ENCODE measurements around the gene RPL36. TPM values are rescaled to one million over a fixed set of nuclear protein-coding genes. Genes with fewer than 3 reads are reported as not detected.

RPL36 gene
- total RNA-seq, 1 donor from 2014 or later: 943 TPM

GRCh38 chr19:5711025-5711424 is 20.9 kb downstream of the RPL36 start:
- Mint-ChIP-seq H3K9me3 (ENCODE audit: unreplicated experiment) (no peaks in the 10 kb centered on the region), H3K27me3 (ENCODE audit: low read depth, unreplicated experiment) (no peaks in the 10 kb centered on the region), H3K4me3 (ENCODE audit: unreplicated experiment) (no peak overlapping the region), H3K36me3 (ENCODE audit: low read depth, unreplicated experiment) (peaks cover 24% of the 10 kb centered on the region), H3K27ac (ENCODE audit: unreplicated experiment) (no peak overlapping the region), H3K4me1 (ENCODE audit: low read depth, unreplicated experiment) (peaks cover 7% of the 10 kb centered on the region)
- H2AFZ ChIP-seq (ENCODE audit: low read depth, low read length): no peak overlapping the region
- H3K27me3 ChIP-seq (ENCODE audit: insufficient read depth, low read length): no peaks in the 10 kb centered on the region
- no peak for DNase-seq (ENCODE audit: low read depth)
- no peak for TF ChIP-seq EZH2 (IDR thresholded peaks at IDR 0.05; ENCODE audit: insufficient read depth, low read length)
- no peak for TF ChIP-seq CTCF (IDR thresholded peaks at IDR 0.05; ENCODE audit: insufficient read depth, low read depth, low read length)
- H4K20me1 ChIP-seq (ENCODE audit: insufficient read depth, low read length): peaks cover 38% of the 10 kb centered on the region
- no peak overlapping the region for H3K4me3 ChIP-seq (ENCODE audit: insufficient read depth, low read depth, low read length)
- H3K36me3 ChIP-seq (ENCODE audit: insufficient read depth, low read length): peaks cover 37% of the 10 kb centered on the region
- H3K4me1 ChIP-seq (ENCODE audit: insufficient read depth, low read length): no peaks in the 10 kb centered on the region
- H3K79me2 ChIP-seq (ENCODE audit: insufficient read depth, low read length): peaks cover 23% of the 10 kb centered on the region
- H3K9ac ChIP-seq (ENCODE audit: low read length): no peak overlapping the region
- no peak for FAIRE-seq
- no peaks in the 10 kb centered on the region for H3K9me3 ChIP-seq (ENCODE audit: insufficient read depth, low read depth, low read length)
- no peak overlapping the region for H3K4me2 ChIP-seq (ENCODE audit: low read length)
- no peak overlapping the region for H3K27ac ChIP-seq (ENCODE audit: low read depth, low read length)

DNA sequence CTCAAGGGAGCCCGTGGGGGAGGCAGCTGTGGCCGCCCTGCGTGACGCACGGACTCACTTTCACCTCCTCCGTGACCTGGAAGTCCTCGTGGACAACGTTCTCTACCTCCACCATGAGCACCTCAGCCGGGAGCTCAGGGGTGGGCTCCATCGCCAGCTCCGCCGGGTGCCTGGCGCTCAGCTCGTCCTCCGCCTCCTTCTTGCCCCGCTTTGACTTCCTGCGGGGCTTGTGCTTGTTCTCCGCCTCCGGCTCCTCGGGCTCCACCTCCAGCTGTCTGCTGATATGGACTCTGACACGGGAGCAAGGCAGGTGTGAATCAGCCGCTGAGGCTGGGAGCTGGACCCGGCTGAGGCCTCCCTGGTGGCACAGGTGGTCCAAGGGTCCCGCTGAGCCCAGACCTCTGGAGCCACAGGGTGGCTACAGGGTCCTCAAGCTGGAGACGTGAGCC is 21.6 kb downstream of the RPL36 start:
- H3K36me3 ChIP-seq (ENCODE audit: insufficient read depth, low read length): peaks cover 33% of the 10 kb centered on the region
- Mint-ChIP-seq H3K4me1 (ENCODE audit: low read depth, unreplicated experiment) (peaks cover 10% of the 10 kb centered on the region), H3K27me3 (ENCODE audit: low read depth, unreplicated experiment) (no peaks in the 10 kb centered on the region), H3K9me3 (ENCODE audit: unreplicated experiment) (no peaks in the 10 kb centered on the region), H3K36me3 (ENCODE audit: low read depth, unreplicated experiment) (peaks cover 22% of the 10 kb centered on the region), H3K27ac (ENCODE audit: unreplicated experiment) (no peak overlapping the region), H3K4me3 (ENCODE audit: unreplicated experiment) (no peak overlapping the region)
- peaks cover 42% of the 10 kb centered on the region for H4K20me1 ChIP-seq (ENCODE audit: insufficient read depth, low read length)
- H3K79me2 ChIP-seq (ENCODE audit: insufficient read depth, low read length): peaks cover 30% of the 10 kb centered on the region
- no peak overlapping the region for H3K4me2 ChIP-seq (ENCODE audit: low read length)
- no peak overlapping the region for H3K27ac ChIP-seq (ENCODE audit: low read depth, low read length)
- H3K4me1 ChIP-seq (ENCODE audit: insufficient read depth, low read length): no peaks in the 10 kb centered on the region
- H3K9ac ChIP-seq (ENCODE audit: low read length): no peak overlapping the region
- DNase-seq (ENCODE audit: low read depth): no peak
- no peak overlapping the region for H2AFZ ChIP-seq (ENCODE audit: low read depth, low read length)
- no peak overlapping the region for H3K4me3 ChIP-seq (ENCODE audit: insufficient read depth, low read depth, low read length)
- no peaks in the 10 kb centered on the region for H3K9me3 ChIP-seq (ENCODE audit: insufficient read depth, low read depth, low read length)
- TF ChIP-seq EZH2 (IDR thresholded peaks at IDR 0.05; ENCODE audit: insufficient read depth, low read length): no peak
- TF ChIP-seq CTCF (IDR thresholded peaks at IDR 0.05; ENCODE audit: insufficient read depth, low read depth, low read length): no peak
- H3K27me3 ChIP-seq (ENCODE audit: insufficient read depth, low read length): no peaks in the 10 kb centered on the region
- FAIRE-seq: no peak

GRCh38 chr19:5713228-5713627 is 23.1 kb downstream of the RPL36 start:
- peaks cover 19% of the 10 kb centered on the region for H3K4me1 Mint-ChIP-seq (ENCODE audit: low read depth, unreplicated experiment)
- H3K4me2 ChIP-seq (ENCODE audit: low read length): no peak overlapping the region
- TF ChIP-seq EZH2 (IDR thresholded peaks at IDR 0.05; ENCODE audit: insufficient read depth, low read length) (no peak), CTCF (IDR thresholded peaks at IDR 0.05; ENCODE audit: insufficient read depth, low read depth, low read length) (no peak)
- H4K20me1 ChIP-seq (ENCODE audit: insufficient read depth, low read length): peaks cover 55% of the 10 kb centered on the region
- H3K9me3 Mint-ChIP-seq (ENCODE audit: unreplicated experiment): no peaks in the 10 kb centered on the region
- DNase-seq (ENCODE audit: low read depth): no peak
- H3K36me3 ChIP-seq (ENCODE audit: insufficient read depth, low read length): peaks cover 28% of the 10 kb centered on the region
- H3K9me3 ChIP-seq (ENCODE audit: insufficient read depth, low read depth, low read length): no peaks in the 10 kb centered on the region
- no peak overlapping the region for H3K27ac Mint-ChIP-seq (ENCODE audit: unreplicated experiment)
- no peaks in the 10 kb centered on the region for H3K27me3 ChIP-seq (ENCODE audit: insufficient read depth, low read length)
- no peak overlapping the region for H3K27ac ChIP-seq (ENCODE audit: low read depth, low read length)
- no peak overlapping the region for H3K9ac ChIP-seq (ENCODE audit: low read length)
- peaks cover 12% of the 10 kb centered on the region for H3K4me1 ChIP-seq (ENCODE audit: insufficient read depth, low read length)
- no peak overlapping the region for H3K4me3 Mint-ChIP-seq (ENCODE audit: unreplicated experiment)
- H2AFZ ChIP-seq (ENCODE audit: low read depth, low read length): no peak overlapping the region
- peaks cover 45% of the 10 kb centered on the region for H3K79me2 ChIP-seq (ENCODE audit: insufficient read depth, low read length)
- H3K4me3 ChIP-seq (ENCODE audit: insufficient read depth, low read depth, low read length): no peak overlapping the region
- no peak for FAIRE-seq
- no peaks in the 10 kb centered on the region for H3K27me3 Mint-ChIP-seq (ENCODE audit: low read depth, unreplicated experiment)
- peaks cover 22% of the 10 kb centered on the region for H3K36me3 Mint-ChIP-seq (ENCODE audit: low read depth, unreplicated experiment)
